Stimulated activated CD4-positive, alpha-beta T cell treated with anti-CD3 and anti-CD28 coated beads, TNF-alpha, amount 100 ng/mL, for 48 hours (primary cell): ENCODE measurements around the gene COBL.

Source experiments
- DNase-seq, 3 donors: peaks; one replicate each; pipeline ENCODE4 v3.0.0-alpha.2; 2020; ENCODE audit warnings: low read depth in 3 of 3

The COBL gene

GRCh38 chr7:51253157-51253556 is 63.5 kb downstream of the COBL start:
- DNase-seq = no peak

GRCh38 chr7:51251290-51251689 is 65.3 kb downstream of the COBL start:
- DNase-seq = no peak

- DNase-seq = no peak
These were observed 66.1 kb downstream of the COBL start for GRCh38 chr7:51250512-51250911.

GRCh38 chr7:51249991-51250390 is 66.6 kb downstream of the COBL start:
- no peak for DNase-seq

- DNase-seq = no peak
These were observed 67.2 kb downstream of the COBL start for GRCh38 chr7:51249187-51249945.

GRCh38 chr7:51246258-51247245 is 70.1 kb downstream of the COBL start:
- DNase-seq = no peak

GRCh38 chr7:51244885-51245284 is 71.7 kb downstream of the COBL start:
- no peak for DNase-seq

GRCh38 chr7:51244053-51244452 is 72.6 kb downstream of the COBL start:
- DNase-seq = no peak

GRCh38 chr7:51243631-51244030 is 73.0 kb downstream of the COBL start:
- DNase-seq = no peak

- DNase-seq = no peak
These were observed 73.6 kb downstream of the COBL start for GRCh38 chr7:51242881-51243518.

GRCh38 chr7:51242007-51242691 is 74.5 kb downstream of the COBL start:
- DNase-seq = no peak

- no peak for DNase-seq
These were observed 75.7 kb downstream of the COBL start for GRCh38 chr7:51240868-51241267.

GRCh38 chr7:51239691-51240090 is 76.9 kb downstream of the COBL start:
- DNase-seq = no peak

- DNase-seq = no peak
These were observed 77.6 kb downstream of the COBL start for GRCh38 chr7:51238981-51239495.

GRCh38 chr7:51237446-51238133 is 79.0 kb downstream of the COBL start:
- no peak for DNase-seq

GRCh38 chr7:51236470-51237132 is 80.0 kb downstream of the COBL start:
- DNase-seq = no peak

- DNase-seq = no peak
These were observed 80.9 kb downstream of the COBL start for GRCh38 chr7:51235593-51236313.

GRCh38 chr7:51234609-51235308 is 81.8 kb downstream of the COBL start:
- no peak for DNase-seq

GRCh38 chr7:51234139-51234538 is 82.5 kb downstream of the COBL start:
- no peak for DNase-seq
